Mesothelial cell of epicardium (in vitro differentiated cells): ENCODE measurements around the gene C3orf38. TPM values are rescaled to one million over a fixed set of nuclear protein-coding genes. Genes with fewer than 3 reads are reported as not detected.

Experiments used
- DNase-seq, 2 experiments: peaks; one replicate each; pipeline ENCODE4 v3.0.0; 2021; ENCODE audit warnings: low spot score in 2 of 2; ENCODE audit not compliant: unreplicated experiment in 2 of 2
- H3K27ac Mint-ChIP-seq: 2 replicates; pipeline ENCODE4 v1.8.0; 2021; ENCODE audit warnings: mixed read lengths
- H3K27me3 Mint-ChIP-seq: 2 replicates; pipeline ENCODE4 v1.8.0; 2021; ENCODE audit warnings: low read depth, mixed read lengths
- H3K36me3 Mint-ChIP-seq: 2 replicates; pipeline ENCODE4 v1.8.0; 2021; ENCODE audit warnings: mixed read lengths
- H3K4me1 Mint-ChIP-seq: 2 replicates; pipeline ENCODE4 v1.8.0; 2021; ENCODE audit warnings: mixed read lengths
- H3K4me3 Mint-ChIP-seq: 2 replicates; pipeline ENCODE4 v1.8.0; 2021; ENCODE audit warnings: mild to moderate bottlenecking, moderate library complexity, mixed read lengths
- H3K9me3 Mint-ChIP-seq: 2 replicates; pipeline ENCODE4 v1.8.0; 2021; ENCODE audit warnings: mixed read lengths
- CTCF ChIP-seq: fragments of 200-600 bp; sonication (generic); IDR thresholded peaks from one replicate; pipeline ENCODE4 v1.5.0; 2021; ENCODE audit warnings: antibody characterized with exemption; ENCODE audit not compliant: unreplicated experiment
- total RNA-seq: library from RNA; stranded (reverse); gene quantifications from 3 replicates; pipeline ENCODE4 v1.2.1, GENCODE V29; 2021

The C3orf38 gene
- total RNA-seq, 1 donor from 2014 or later, result 31.9 TPM

- Mint-ChIP-seq H3K4me3 (no peak overlapping the region), H3K36me3 (no peaks in the 10 kb centered on the region), H3K27me3 (no peaks in the 10 kb centered on the region), H3K9me3 (peaks cover 22% of the 10 kb centered on the region), H3K4me1 (no peaks in the 10 kb centered on the region), H3K27ac (no peak overlapping the region)
- DNase-seq, result no peak
- no peak for TF ChIP-seq CTCF
Observed at GRCh38 chr3:88188436-88188835, 38.7 kb downstream of the C3orf38 start.

GRCh38 chr3:88189361-88189810 is 39.6 kb downstream of the C3orf38 start:
- Mint-ChIP-seq H3K4me1 (no peaks in the 10 kb centered on the region), H3K27me3 (no peaks in the 10 kb centered on the region), H3K36me3 (no peaks in the 10 kb centered on the region), H3K27ac (no peak overlapping the region), H3K4me3 (no peak overlapping the region), H3K9me3 (peaks cover 16% of the 10 kb centered on the region)
- TF ChIP-seq CTCF, result no peak
- DNase-seq, result no peak

GRCh38 chr3:88191872-88192409 is 42.2 kb downstream of the C3orf38 start:
- Mint-ChIP-seq H3K36me3 (no peaks in the 10 kb centered on the region), H3K27ac (no peak overlapping the region), H3K9me3 (no peaks in the 10 kb centered on the region), H3K4me1 (peaks cover 2% of the 10 kb centered on the region), H3K4me3 (no peak overlapping the region), H3K27me3 (no peaks in the 10 kb centered on the region)
- DNase-seq, result no peak
- TF ChIP-seq CTCF, result no peak

GRCh38 chr3:88192631-88193030 is 42.9 kb downstream of the C3orf38 start:
- Mint-ChIP-seq H3K4me3 (no peak overlapping the region), H3K4me1 (peaks cover 3% of the 10 kb centered on the region), H3K27me3 (no peaks in the 10 kb centered on the region), H3K36me3 (no peaks in the 10 kb centered on the region), H3K27ac (no peak overlapping the region), H3K9me3 (no peaks in the 10 kb centered on the region)
- no peak for DNase-seq
- no peak for TF ChIP-seq CTCF

GRCh38 chr3:88195951-88196434 is 46.2 kb downstream of the C3orf38 start:
- no peak for DNase-seq

More at GRCh38 chr3:88195951-88196434, 46.2 kb downstream of the C3orf38 start:
- no peak overlapping the region for H3K27ac Mint-ChIP-seq
- H3K4me3 Mint-ChIP-seq, result no peak overlapping the region
- H3K36me3 Mint-ChIP-seq, result no peaks in the 10 kb centered on the region
- H3K9me3 Mint-ChIP-seq, result no peaks in the 10 kb centered on the region
- H3K4me1 Mint-ChIP-seq, result peaks cover 3% of the 10 kb centered on the region
- H3K27me3 Mint-ChIP-seq, result no peaks in the 10 kb centered on the region
- no peak for TF ChIP-seq CTCF
